NT2/D1 (cell line): ENCODE data around the gene TTC4.

Experiments
- SUZ12 ChIP-seq: IDR thresholded peaks from 2 replicates; pipeline ENCODE4 v1.6.1; 2011; ENCODE audit not compliant: insufficient read length, insufficient read depth; ENCODE audit errors: extremely low read depth
- YY1 ChIP-seq: IDR thresholded peaks from 2 replicates; pipeline ENCODE4 v1.6.1; 2011; ENCODE audit not compliant: insufficient read length, insufficient read depth
- ZNF274 ChIP-seq: IDR thresholded peaks from 2 replicates; pipeline ENCODE4 v1.6.1; 2011; ENCODE audit warnings: mild to moderate bottlenecking, low read depth, low read length

- TF ChIP-seq ZNF274 = no peak
- TF ChIP-seq SUZ12 = no peak
- TF ChIP-seq YY1 = no peak
These were observed 19.9 kb upstream of the TTC4 start for GRCh38 chr1:54695764-54696163.
